Measurements from ENCODE around the gene TMEM86B.

- TF ChIP-seq EZH2 (IDR thresholded peaks at IDR 0.05; ENCODE audit: borderline replicate concordance, low read depth, low read length, severe bottlenecking): no peak
- TF ChIP-seq, protein P1, sequence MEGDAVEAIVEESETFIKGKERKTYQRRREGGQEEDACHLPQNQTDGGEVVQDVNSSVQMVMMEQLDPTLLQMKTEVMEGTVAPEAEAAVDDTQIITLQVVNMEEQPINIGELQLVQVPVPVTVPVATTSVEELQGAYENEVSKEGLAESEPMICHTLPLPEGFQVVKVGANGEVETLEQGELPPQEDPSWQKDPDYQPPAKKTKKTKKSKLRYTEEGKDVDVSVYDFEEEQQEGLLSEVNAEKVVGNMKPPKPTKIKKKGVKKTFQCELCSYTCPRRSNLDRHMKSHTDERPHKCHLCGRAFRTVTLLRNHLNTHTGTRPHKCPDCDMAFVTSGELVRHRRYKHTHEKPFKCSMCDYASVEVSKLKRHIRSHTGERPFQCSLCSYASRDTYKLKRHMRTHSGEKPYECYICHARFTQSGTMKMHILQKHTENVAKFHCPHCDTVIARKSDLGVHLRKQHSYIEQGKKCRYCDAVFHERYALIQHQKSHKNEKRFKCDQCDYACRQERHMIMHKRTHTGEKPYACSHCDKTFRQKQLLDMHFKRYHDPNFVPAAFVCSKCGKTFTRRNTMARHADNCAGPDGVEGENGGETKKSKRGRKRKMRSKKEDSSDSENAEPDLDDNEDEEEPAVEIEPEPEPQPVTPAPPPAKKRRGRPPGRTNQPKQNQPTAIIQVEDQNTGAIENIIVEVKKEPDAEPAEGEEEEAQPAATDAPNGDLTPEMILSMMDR (IDR thresholded peaks at IDR 0.05; ENCODE audit: extremely low read depth in 1 of 2, insufficient read depth in 1 of 2, low read depth in 1 of 2, low read length in 2 of 2): no peak
- no peak for TF ChIP-seq POLR2A (IDR thresholded peaks at IDR 0.05; ENCODE audit: low read depth, low read length)
- TF ChIP-seq MYC (IDR thresholded peaks at IDR 0.05; ENCODE audit: low read depth, low read length): no peak
- no peak for TF ChIP-seq POLR2AphosphoS5 (IDR thresholded peaks at IDR 0.05; ENCODE audit: insufficient read depth, low read depth, low read length)
These were observed 45.6 kb upstream of the TMEM86B start for GRCh38 chr19:55273978-55274707.
